Measurements from ENCODE around the gene NUTM1. TPM values are rescaled to one million over a fixed set of nuclear protein-coding genes. Genes with fewer than 3 reads are reported as not detected.

Gene NUTM1
- total RNA-seq, 1 experiment from 2014 or later = 0.26 TPM

DNA sequence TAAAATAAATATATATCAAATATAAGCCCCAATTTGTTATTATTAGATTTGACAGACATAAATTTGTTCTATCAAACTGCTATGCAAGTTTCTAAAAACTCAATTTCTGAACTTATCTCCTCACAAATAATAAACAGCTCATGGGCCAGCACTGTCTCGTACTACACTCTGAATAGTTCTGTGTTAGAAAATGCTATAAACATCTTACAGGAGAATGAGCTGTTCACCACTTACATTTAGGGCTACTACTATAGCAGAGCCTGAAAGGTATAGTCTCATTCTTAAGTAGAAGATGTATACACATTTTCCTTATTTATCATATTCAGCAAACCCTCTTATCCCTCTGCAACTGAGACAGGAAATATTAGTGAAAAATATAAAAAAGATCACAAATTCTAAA, 18.2 kb upstream of the NUTM1 start:
- no peak overlapping the region for H3T11ph ChIP-seq (ENCODE audit: low read length)
- H3K79me1 ChIP-seq (ENCODE audit: insufficient read depth, low read depth, low read length, poor library complexity, severe bottlenecking) = no peaks in the 10 kb centered on the region
- Mint-ChIP-seq H3K4me3 (no peak overlapping the region), H3K36me3 (ENCODE audit: insufficient read depth in 1 of 3, low read depth in 3 of 3) (peaks cover 0 to 4% (median 0%) of the 10 kb centered on the region in 3 experiments; a peak in 2 of 7 replicates), H3K27me3 (ENCODE audit: low read depth) (no peaks in the 10 kb centered on the region), H3K27ac (no peak overlapping the region), H3K4me1 (no peaks in the 10 kb centered on the region), H3K9me3 (peaks cover 2 to 3% of the 10 kb centered on the region in 2 experiments; a peak in 3 of 5 replicates)
- H2BK12ac ChIP-seq (ENCODE audit: insufficient read length, low read depth, low read length) = no peak overlapping the region
- H2AK5ac ChIP-seq (ENCODE audit: insufficient read length, low read length) = no peak overlapping the region
- no peaks in the 10 kb centered on the region for H3K4me1 ChIP-seq (ENCODE audit: insufficient read depth, low read length)
- no peak overlapping the region for H2AFZ ChIP-seq (ENCODE audit: low read length)
- H2BK20ac ChIP-seq (ENCODE audit: low read depth, low read length, poor library complexity, severe bottlenecking) = no peak overlapping the region
- no peak overlapping the region for H3K27ac ChIP-seq (ENCODE audit: insufficient read length, low read depth, low read length)
- no peak overlapping the region for H3K9ac ChIP-seq (ENCODE audit: extremely low read depth, insufficient read length, low read length)
- TF ChIP-seq, protein P1, sequence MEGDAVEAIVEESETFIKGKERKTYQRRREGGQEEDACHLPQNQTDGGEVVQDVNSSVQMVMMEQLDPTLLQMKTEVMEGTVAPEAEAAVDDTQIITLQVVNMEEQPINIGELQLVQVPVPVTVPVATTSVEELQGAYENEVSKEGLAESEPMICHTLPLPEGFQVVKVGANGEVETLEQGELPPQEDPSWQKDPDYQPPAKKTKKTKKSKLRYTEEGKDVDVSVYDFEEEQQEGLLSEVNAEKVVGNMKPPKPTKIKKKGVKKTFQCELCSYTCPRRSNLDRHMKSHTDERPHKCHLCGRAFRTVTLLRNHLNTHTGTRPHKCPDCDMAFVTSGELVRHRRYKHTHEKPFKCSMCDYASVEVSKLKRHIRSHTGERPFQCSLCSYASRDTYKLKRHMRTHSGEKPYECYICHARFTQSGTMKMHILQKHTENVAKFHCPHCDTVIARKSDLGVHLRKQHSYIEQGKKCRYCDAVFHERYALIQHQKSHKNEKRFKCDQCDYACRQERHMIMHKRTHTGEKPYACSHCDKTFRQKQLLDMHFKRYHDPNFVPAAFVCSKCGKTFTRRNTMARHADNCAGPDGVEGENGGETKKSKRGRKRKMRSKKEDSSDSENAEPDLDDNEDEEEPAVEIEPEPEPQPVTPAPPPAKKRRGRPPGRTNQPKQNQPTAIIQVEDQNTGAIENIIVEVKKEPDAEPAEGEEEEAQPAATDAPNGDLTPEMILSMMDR (conservative IDR thresholded peaks at IDR 0.05) = no peak
- no CpG with 5 or more reads among the region's 1 CpG for WGBS (ENCODE audit: extremely low coverage, insufficient read length, low lambda C conversion rate)
- no peak overlapping the region for H3K18ac ChIP-seq (ENCODE audit: insufficient read length, low read depth, low read length)
- no peak overlapping the region for H3K14ac ChIP-seq (ENCODE audit: insufficient read depth, low read length)
- H3K23ac ChIP-seq (ENCODE audit: insufficient read length, low read depth, low read length) = no peak overlapping the region
- H3K27me3 ChIP-seq (ENCODE audit: insufficient read depth, low read length) = no peaks in the 10 kb centered on the region
- no peak overlapping the region for H4K91ac ChIP-seq (ENCODE audit: insufficient read length, low read depth, low read length)
- H4K8ac ChIP-seq (replicated peaks; ENCODE audit: insufficient read length, low read depth, low read length) = no peak overlapping the region
- H2BK120ac ChIP-seq (ENCODE audit: low read depth, low read length, poor library complexity, severe bottlenecking) = no peak overlapping the region
- no peak overlapping the region for H2BK15ac ChIP-seq (ENCODE audit: low read depth, low read length)
- H3K9me3 ChIP-seq (ENCODE audit: control insufficient read depth, low read depth, low read length) = no peaks in the 10 kb centered on the region
- no peaks in the 10 kb centered on the region for H3K23me2 ChIP-seq (ENCODE audit: insufficient read length, low read depth, low read length, poor library complexity, severe bottlenecking)
- H3K79me2 ChIP-seq (ENCODE audit: insufficient read depth, low read length) = no peaks in the 10 kb centered on the region
- H2BK5ac ChIP-seq (ENCODE audit: insufficient read length, low read length) = no peak overlapping the region
- no peak overlapping the region for H3K56ac ChIP-seq (ENCODE audit: insufficient read length, low read depth, low read length)
- no peaks in the 10 kb centered on the region for H4K20me1 ChIP-seq (ENCODE audit: control insufficient read depth, insufficient read depth, insufficient read length)
- H3K4ac ChIP-seq (ENCODE audit: low read depth, low read length) = no peak overlapping the region
- H4K5ac ChIP-seq (ENCODE audit: insufficient read length, low read depth, low read length) = no peak overlapping the region
- H3K4me2 ChIP-seq (ENCODE audit: insufficient read depth, insufficient read length, low read length) = no peak overlapping the region
- no peak for DNase-seq

Measured in H9 (cell line).